ENCODE measurements around the gene CEP83.

GRCh38 chr12:94415066-94415465 lies 44.6 kb downstream of the CEP83 start:
- TF ChIP-seq GATA3 (IDR thresholded peaks at IDR 0.05; ENCODE audit: low read depth, low read length), result no peak
- no peak for TF ChIP-seq GATA2 (IDR thresholded peaks at IDR 0.05; ENCODE audit: low read depth, low read length)
